Amygdala (tissue), 56 donors: ENCODE data around the gene ITPK1.

Experiments used
- DNase-seq, 56 donors: peaks; one replicate each; lab custom pipeline; 2025; lab: John Stamatoyannopoulos, UW

ITPK1 gene

GRCh38 chr14:92949496-92950192 lies 166.1 kb downstream of the ITPK1 start:
- no peak for DNase-seq

GRCh38 chr14:92948647-92949046 lies 167.1 kb downstream of the ITPK1 start:
- DNase-seq = peak in 1 of 56 donors; percentile 16

- no peak for DNase-seq
Measured at GRCh38 chr14:92946847-92947545, 168.7 kb downstream of the ITPK1 start.

GRCh38 chr14:92945959-92946846 lies 169.5 kb downstream of the ITPK1 start:
- DNase-seq = no peak

GRCh38 chr14:92945544-92945943 lies 170.2 kb downstream of the ITPK1 start:
- DNase-seq = no peak

GRCh38 chr14:92944976-92945375 lies 170.7 kb downstream of the ITPK1 start:
- DNase-seq = no peak

GRCh38 chr14:92943855-92944570 lies 171.7 kb downstream of the ITPK1 start:
- no peak for DNase-seq

GRCh38 chr14:92942976-92943710 lies 172.6 kb downstream of the ITPK1 start:
- DNase-seq = no peak

- DNase-seq = no peak
Measured at GRCh38 chr14:92942576-92942975, 173.1 kb downstream of the ITPK1 start.

- DNase-seq = no peak
Measured at GRCh38 chr14:92942136-92942535, 173.6 kb downstream of the ITPK1 start.

- no peak for DNase-seq
Measured at GRCh38 chr14:92941531-92941930, 174.2 kb downstream of the ITPK1 start.

- no peak for DNase-seq
Measured at GRCh38 chr14:92940543-92940942, 175.2 kb downstream of the ITPK1 start.

- no peak for DNase-seq
Measured at GRCh38 chr14:92939699-92940098, 176.0 kb downstream of the ITPK1 start.

GRCh38 chr14:92938890-92939671 lies 176.6 kb downstream of the ITPK1 start:
- no peak for DNase-seq

- peak in 14 of 56 donors; percentile 11 to 69 (median 30) for DNase-seq
Measured at GRCh38 chr14:92938235-92938875, 177.4 kb downstream of the ITPK1 start.

- no peak for DNase-seq
Measured at GRCh38 chr14:92937051-92937937, 178.4 kb downstream of the ITPK1 start.

GRCh38 chr14:92936085-92936484 lies 179.6 kb downstream of the ITPK1 start:
- no peak for DNase-seq
